HG03378 (cell line): ENCODE data around the gene UBR4.

Experiments
- ATAC-seq: cut with Tn5 transposase; IDR thresholded peaks from one replicate; pipeline ENCODE4 v1.9.1; 2021; ENCODE audit warnings: mild to moderate bottlenecking, moderate library complexity; ENCODE audit not compliant: unreplicated experiment

The UBR4 gene

GRCh38 chr1:19074902-19075721 lies 135.0 kb downstream of the UBR4 start:
- ATAC-seq: no peak

- ATAC-seq: no peak
Measured at GRCh38 chr1:19074361-19074901, 135.6 kb downstream of the UBR4 start.

- ATAC-seq: no peak
Measured at GRCh38 chr1:19073311-19074186, 136.5 kb downstream of the UBR4 start.

- no peak for ATAC-seq
Measured at GRCh38 chr1:19072285-19072981, 137.6 kb downstream of the UBR4 start.

GRCh38 chr1:19071674-19072281 lies 138.3 kb downstream of the UBR4 start:
- no peak for ATAC-seq

GRCh38 chr1:19070891-19071621 lies 139.0 kb downstream of the UBR4 start:
- no peak for ATAC-seq

- ATAC-seq: no peak
Measured at GRCh38 chr1:19070197-19070651, 139.8 kb downstream of the UBR4 start.

- no peak for ATAC-seq
Measured at GRCh38 chr1:19068639-19069276, 141.3 kb downstream of the UBR4 start.

GRCh38 chr1:19067912-19068638 lies 142.0 kb downstream of the UBR4 start:
- no peak for ATAC-seq

GRCh38 chr1:19067182-19067911 lies 142.7 kb downstream of the UBR4 start:
- no peak for ATAC-seq

- no peak for ATAC-seq
Measured at GRCh38 chr1:19066874-19067181, 143.2 kb downstream of the UBR4 start.

GRCh38 chr1:19066248-19066873 lies 143.7 kb downstream of the UBR4 start:
- no peak for ATAC-seq

- no peak for ATAC-seq
Measured at GRCh38 chr1:19065526-19066247, 144.4 kb downstream of the UBR4 start.

GRCh38 chr1:19064906-19065450 lies 145.1 kb downstream of the UBR4 start:
- ATAC-seq: no peak

GRCh38 chr1:19063122-19063521 lies 146.9 kb downstream of the UBR4 start:
- ATAC-seq: no peak

GRCh38 chr1:19062258-19063029 lies 147.6 kb downstream of the UBR4 start:
- no peak for ATAC-seq
